Uterus (tissue), 2 donors: ENCODE data around the gene ACTA2.

Source experiments
- CTCF ChIP-seq, 4 experiments: fragments of 200-600 bp in 2 of 4; fragments of 450-650 bp in 2 of 4; sonication (generic) in 2 of 4; IDR thresholded peaks; one replicate each; pipeline ENCODE4 v1.5.1; 2016 to 2019; ENCODE audit warnings: antibody characterized with exemption in 4 of 4, mild to moderate bottlenecking in 2 of 4, moderate library complexity in 1 of 4
- POLR2A ChIP-seq, 2 donors: fragments of 450-650 bp; IDR thresholded peaks; one replicate each; pipeline ENCODE4 v1.6.1; 2016; ENCODE audit warnings: antibody characterized with exemption in 2 of 2, mild to moderate bottlenecking in 1 of 2, moderate library complexity in 1 of 2

DNA sequence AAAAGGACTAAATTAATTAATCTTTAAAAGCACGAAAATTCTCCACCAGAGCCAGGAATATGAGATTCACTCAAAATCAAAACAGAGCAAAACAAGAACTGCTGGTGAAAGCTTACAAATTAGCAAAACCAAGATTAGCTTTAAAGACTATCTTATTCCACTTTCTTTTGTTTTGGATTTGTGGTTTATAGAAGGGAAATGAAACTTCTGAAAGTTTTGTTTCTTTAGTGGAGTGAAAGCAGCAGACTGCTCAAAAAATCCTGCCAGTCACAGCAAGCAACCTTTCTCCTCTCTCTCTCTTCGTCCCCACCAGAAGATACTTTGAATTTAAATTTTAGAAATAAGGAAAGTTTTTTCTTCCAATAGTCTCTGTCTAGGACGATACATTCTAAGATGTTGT, 7.8 kb downstream of the ACTA2 start:
- no peak for TF ChIP-seq CTCF (IDR thresholded peaks at IDR 0.05)
- no peak for TF ChIP-seq POLR2A (IDR thresholded peaks at IDR 0.05)
